Measurements from ENCODE around the gene SMAD2. TPM values are rescaled to one million over a fixed set of nuclear protein-coding genes. Genes with fewer than 3 reads are reported as not detected.
A peak's percentile ranks its signal among the peaks of the same experiment; 100 is the strongest.

SMAD2 gene
- total and polyA plus RNA-seq, 3 experiments from 2014 or later = 97.8 to 343 (median 337) TPM

- Mint-ChIP-seq H3K4me3 (no peak overlapping the region), H3K4me1 (peaks cover 0 to 4% (median 1%) of the 10 kb centered on the region in 3 donors), H3K36me3 (peaks cover 0 to 8% (median 2%) of the 10 kb centered on the region in 3 donors), H3K27me3 (peaks cover 6 to 29% of the 10 kb centered on the region in 2 donors), H3K27ac (no peak overlapping the region), H3K9me3 (peaks cover 0 to 2% (median 0%) of the 10 kb centered on the region in 5 donors)
- CTCF ChIA-PET = interaction anchor here (0.9 kb wide), 1 partner anchor 10 kb away, joined by 3 read pairs; no protein-coding TSS in a partner anchor
- no peaks in the 10 kb centered on the region for H3K9me3 ChIP-seq (ENCODE audit: low read length)
- H3K4me1 ChIP-seq (ENCODE audit: insufficient read depth, low read length) = no peaks in the 10 kb centered on the region
- H3K27ac ChIP-seq (ENCODE audit: low read depth, low read length) = no peak overlapping the region
- H3K27me3 ChIP-seq (ENCODE audit: insufficient read depth, low read length, poor library complexity, severe bottlenecking) = no peaks in the 10 kb centered on the region
- DNase-seq = no peak
- no peaks in the 10 kb centered on the region for H3K36me3 ChIP-seq (ENCODE audit: insufficient read depth, low read length)
- POLR2A ChIA-PET = no interaction called here
- no peak overlapping the region for H3K4me3 ChIP-seq (ENCODE audit: low read length)
Observed at GRCh38 chr18:47946889-47947288, 16.4 kb upstream of the SMAD2 start.

GRCh38 chr18:47944972-47945852 lies 14.8 kb upstream of the SMAD2 start:
- H3K9me3 Mint-ChIP-seq = peaks cover 0 to 2% (median 0%) of the 10 kb centered on the region in 5 donors
- no peak overlapping the region for H3K27ac ChIP-seq (ENCODE audit: low read depth, low read length)
- POLR2A ChIA-PET = no interaction called here
- peaks cover 0 to 8% (median 2%) of the 10 kb centered on the region in 3 donors for H3K36me3 Mint-ChIP-seq
- peaks cover 6 to 33% of the 10 kb centered on the region in 2 donors for H3K27me3 Mint-ChIP-seq
- H3K4me3 ChIP-seq (ENCODE audit: low read length) = no peak overlapping the region
- DNase-seq = no peak
- CTCF ChIA-PET = interaction anchor here (1.4 kb wide), 1 partner anchor 10 kb away, joined by 3 read pairs; no protein-coding TSS in a partner anchor
- H3K4me3 Mint-ChIP-seq = no peak overlapping the region
- H3K4me1 Mint-ChIP-seq = peaks cover 0 to 3% (median 0%) of the 10 kb centered on the region in 3 donors
- no peaks in the 10 kb centered on the region for H3K9me3 ChIP-seq (ENCODE audit: low read length)
- H3K27ac Mint-ChIP-seq = no peak overlapping the region
- no peaks in the 10 kb centered on the region for H3K36me3 ChIP-seq (ENCODE audit: insufficient read depth, low read length)
- no peaks in the 10 kb centered on the region for H3K4me1 ChIP-seq (ENCODE audit: insufficient read depth, low read length)
- no peaks in the 10 kb centered on the region for H3K27me3 ChIP-seq (ENCODE audit: insufficient read depth, low read length, poor library complexity, severe bottlenecking)

GRCh38 chr18:47936952-47937351 lies 6.5 kb upstream of the SMAD2 start:
- DNase-seq = no peak
- H3K27ac ChIP-seq (ENCODE audit: low read depth, low read length) = no peak overlapping the region

GRCh38 chr18:47935321-47936055 lies 5.0 kb upstream of the SMAD2 start:
- CTCF ChIA-PET = interaction anchor here (1.1 kb wide), 2 partner anchors 10 to 18 kb away, joined by 3 to 4 read pairs; no protein-coding TSS in a partner anchor
- POLR2A ChIA-PET = no interaction called here
- H3K27me3 Mint-ChIP-seq = peaks cover 4 to 7% of the 10 kb centered on the region in 2 donors

More at GRCh38 chr18:47936952-47937351, 6.5 kb upstream of the SMAD2 start:
- POLR2A ChIA-PET = no interaction called here
- Mint-ChIP-seq H3K4me1 (peaks cover 3 to 8% (median 4%) of the 10 kb centered on the region in 3 donors), H3K36me3 (peaks cover 0 to under 1% (median 0%) of the 10 kb centered on the region in 3 donors), H3K27ac (no peak overlapping the region), H3K4me3 (no peak overlapping the region), H3K27me3 (peaks cover 5 to 10% of the 10 kb centered on the region in 2 donors), H3K9me3 (no peaks in the 10 kb centered on the region)
- Histone ChIP-seq H3K36me3 (ENCODE audit: insufficient read depth, low read length) (no peaks in the 10 kb centered on the region), H3K9me3 (ENCODE audit: low read length) (no peaks in the 10 kb centered on the region), H3K27me3 (ENCODE audit: insufficient read depth, low read length, poor library complexity, severe bottlenecking) (no peaks in the 10 kb centered on the region), H3K4me1 (ENCODE audit: insufficient read depth, low read length) (peaks cover 11% of the 10 kb centered on the region), H3K4me3 (ENCODE audit: low read length) (no peak overlapping the region)
- CTCF ChIA-PET = interaction anchor here (1.0 to 1.3 kb wide), 2 partner anchors 19 to 188 kb away, joined by 3 read pairs; no protein-coding TSS in a partner anchor

GRCh38 chr18:47932603-47933002 lies 2.1 kb upstream of the SMAD2 start:
- Histone ChIP-seq H3K36me3 (ENCODE audit: insufficient read depth, low read length) (no peaks in the 10 kb centered on the region), H3K4me3 (ENCODE audit: low read length) (no peak overlapping the region), H3K4me1 (ENCODE audit: insufficient read depth, low read length) (peaks cover 35% of the 10 kb centered on the region), H3K27ac (ENCODE audit: low read depth, low read length) (no peak overlapping the region), H3K27me3 (ENCODE audit: insufficient read depth, low read length, poor library complexity, severe bottlenecking) (no peaks in the 10 kb centered on the region), H3K9me3 (ENCODE audit: low read length) (no peaks in the 10 kb centered on the region)
- CTCF ChIA-PET = no interaction called here
- H3K36me3 Mint-ChIP-seq = peaks cover 0 to 8% (median 0%) of the 10 kb centered on the region in 3 donors
- POLR2A ChIA-PET = no interaction called here
- peaks cover 30 to 31% (median 30%) of the 10 kb centered on the region in 3 donors for H3K4me1 Mint-ChIP-seq
- H3K27me3 Mint-ChIP-seq = no peaks in the 10 kb centered on the region
- peak overlapping the region in 2 of 8 donors; percentile 91 to 92 for H3K27ac Mint-ChIP-seq
- H3K9me3 Mint-ChIP-seq = no peaks in the 10 kb centered on the region
- peak overlapping the region in 1 of 7 donors; percentile 96 for H3K4me3 Mint-ChIP-seq
- no peak for DNase-seq

More at GRCh38 chr18:47935321-47936055, 5.0 kb upstream of the SMAD2 start:
- no peak for DNase-seq
- Histone ChIP-seq H3K27me3 (ENCODE audit: insufficient read depth, low read length, poor library complexity, severe bottlenecking) (no peaks in the 10 kb centered on the region), H3K27ac (ENCODE audit: low read depth, low read length) (no peak overlapping the region), H3K36me3 (ENCODE audit: insufficient read depth, low read length) (no peaks in the 10 kb centered on the region), H3K4me3 (ENCODE audit: low read length) (no peak overlapping the region), H3K4me1 (ENCODE audit: insufficient read depth, low read length) (peaks cover 16% of the 10 kb centered on the region), H3K9me3 (ENCODE audit: low read length) (no peaks in the 10 kb centered on the region)
- Mint-ChIP-seq H3K36me3 (peaks cover 0 to 3% (median 0%) of the 10 kb centered on the region in 3 donors), H3K4me1 (peaks cover 9 to 12% (median 10%) of the 10 kb centered on the region in 3 donors), H3K9me3 (no peaks in the 10 kb centered on the region), H3K27ac (no peak overlapping the region), H3K4me3 (no peak overlapping the region)

GRCh38 chr18:47932190-47932589 lies 1.7 kb upstream of the SMAD2 start:
- Mint-ChIP-seq H3K9me3 (no peaks in the 10 kb centered on the region), H3K27ac (peak overlapping the region in 7 of 8 donors; percentile 41 to 95 (median 91)), H3K4me1 (peaks cover 32 to 34% (median 33%) of the 10 kb centered on the region in 3 donors), H3K36me3 (peaks cover 0 to 8% (median 0%) of the 10 kb centered on the region in 3 donors), H3K27me3 (no peaks in the 10 kb centered on the region), H3K4me3 (peak overlapping the region; percentile 80 to 96 (median 86))
- Histone ChIP-seq H3K4me3 (ENCODE audit: low read length) (peak overlapping the region; percentile 55), H3K27me3 (ENCODE audit: insufficient read depth, low read length, poor library complexity, severe bottlenecking) (no peaks in the 10 kb centered on the region), H3K9me3 (ENCODE audit: low read length) (no peaks in the 10 kb centered on the region), H3K4me1 (ENCODE audit: insufficient read depth, low read length) (peaks cover 37% of the 10 kb centered on the region), H3K27ac (ENCODE audit: low read depth, low read length) (peak overlapping the region; percentile 74), H3K36me3 (ENCODE audit: insufficient read depth, low read length) (no peaks in the 10 kb centered on the region)
- CTCF ChIA-PET = no interaction called here
- no peak for DNase-seq
- POLR2A ChIA-PET = no interaction called here

- POLR2A ChIA-PET = no interaction called here
Observed at GRCh38 chr18:47931718-47932103, 1.3 kb upstream of the SMAD2 start.

More at GRCh38 chr18:47931718-47932103, 1.3 kb upstream of the SMAD2 start:
- no peaks in the 10 kb centered on the region for H3K9me3 Mint-ChIP-seq
- Histone ChIP-seq H3K9me3 (ENCODE audit: low read length) (no peaks in the 10 kb centered on the region), H3K27me3 (ENCODE audit: insufficient read depth, low read length, poor library complexity, severe bottlenecking) (no peaks in the 10 kb centered on the region), H3K4me3 (ENCODE audit: low read length) (peak overlapping the region; percentile 55), H3K36me3 (ENCODE audit: insufficient read depth, low read length) (no peaks in the 10 kb centered on the region), H3K27ac (ENCODE audit: low read depth, low read length) (peak overlapping the region; percentile 74), H3K4me1 (ENCODE audit: insufficient read depth, low read length) (peaks cover 42% of the 10 kb centered on the region)
- DNase-seq = peak in 3 of 5 donors; percentile 2 to 53 (median 9)
- H3K27ac Mint-ChIP-seq = peak overlapping the region; percentile 88 to 95 (median 93)
- peak overlapping the region; percentile 80 to 96 (median 86) for H3K4me3 Mint-ChIP-seq
- no peaks in the 10 kb centered on the region for H3K27me3 Mint-ChIP-seq
- CTCF ChIA-PET = no interaction called here
- H3K36me3 Mint-ChIP-seq = peaks cover 0 to 8% (median 0%) of the 10 kb centered on the region in 3 donors
- H3K4me1 Mint-ChIP-seq = peaks cover 32 to 39% (median 38%) of the 10 kb centered on the region in 3 donors

Measured in CD8-positive, alpha-beta memory T cell (primary cell).